Rectal smooth muscle tissue (tissue), 1 donor: ENCODE measurements around the gene PRSS38.

Source experiments
- H3K27ac ChIP-seq: one replicate; pipeline ENCODE4 v1.7.0; 2013; ENCODE audit warnings: low read depth, low read length, inconsistent platforms
- H3K27me3 ChIP-seq: one replicate; pipeline ENCODE4 v1.7.0; 2013; ENCODE audit warnings: low read length; ENCODE audit not compliant: control insufficient read depth, insufficient read depth
- H3K36me3 ChIP-seq: one replicate; pipeline ENCODE4 v1.7.0; 2013; ENCODE audit warnings: low read length; ENCODE audit not compliant: control insufficient read depth, insufficient read depth
- H3K4me1 ChIP-seq: one replicate; pipeline ENCODE4 v1.7.0; 2013; ENCODE audit warnings: low read length; ENCODE audit not compliant: control insufficient read depth, insufficient read depth
- H3K4me3 ChIP-seq: one replicate; pipeline ENCODE4 v1.7.0; 2013; ENCODE audit warnings: low read length
- H3K9ac ChIP-seq: one replicate; pipeline ENCODE4 v1.7.0; 2013; ENCODE audit warnings: low read length

PRSS38 gene

GRCh38 chr1:227781314-227781930 is 34.1 kb upstream of the PRSS38 start:
- Histone ChIP-seq H3K27ac (no peak overlapping the region), H3K36me3 (peaks cover 6% of the 10 kb centered on the region), H3K27me3 (no peaks in the 10 kb centered on the region), H3K4me3 (no peak overlapping the region), H3K4me1 (peaks cover 6% of the 10 kb centered on the region), H3K9ac (no peak overlapping the region)

- peaks cover 5% of the 10 kb centered on the region for H3K36me3 ChIP-seq
- H3K4me1 ChIP-seq: peaks cover 9% of the 10 kb centered on the region
- no peaks in the 10 kb centered on the region for H3K27me3 ChIP-seq
- H3K4me3 ChIP-seq: no peak overlapping the region
- H3K9ac ChIP-seq: no peak overlapping the region
- no peak overlapping the region for H3K27ac ChIP-seq
Measured at GRCh38 chr1:227782226-227782625, 33.2 kb upstream of the PRSS38 start.

- H3K4me1 ChIP-seq: peaks cover 9% of the 10 kb centered on the region
- no peak overlapping the region for H3K9ac ChIP-seq
- no peaks in the 10 kb centered on the region for H3K27me3 ChIP-seq
- peaks cover 5% of the 10 kb centered on the region for H3K36me3 ChIP-seq
- H3K4me3 ChIP-seq: no peak overlapping the region
- H3K27ac ChIP-seq: no peak overlapping the region
Measured at GRCh38 chr1:227785094-227785804, 30.2 kb upstream of the PRSS38 start.

- no peak overlapping the region for H3K27ac ChIP-seq
- H3K27me3 ChIP-seq: no peaks in the 10 kb centered on the region
- H3K36me3 ChIP-seq: no peaks in the 10 kb centered on the region
- no peak overlapping the region for H3K9ac ChIP-seq
- peak overlapping the region; percentile 86 for H3K4me3 ChIP-seq
- H3K4me1 ChIP-seq: peaks cover 9% of the 10 kb centered on the region
Measured at GRCh38 chr1:227785805-227786671, 29.4 kb upstream of the PRSS38 start.

GRCh38 chr1:227786673-227787512 is 28.6 kb upstream of the PRSS38 start:
- Histone ChIP-seq H3K27ac (peak overlapping the region; percentile 85), H3K9ac (peak overlapping the region; percentile 71), H3K4me1 (peaks cover 9% of the 10 kb centered on the region), H3K27me3 (no peaks in the 10 kb centered on the region), H3K4me3 (peak overlapping the region; percentile 86), H3K36me3 (no peaks in the 10 kb centered on the region)

GRCh38 chr1:227787513-227788270 is 27.8 kb upstream of the PRSS38 start:
- no peaks in the 10 kb centered on the region for H3K27me3 ChIP-seq
- peaks cover 9% of the 10 kb centered on the region for H3K4me1 ChIP-seq
- peak overlapping the region; percentile 86 for H3K4me3 ChIP-seq
- H3K27ac ChIP-seq: peak overlapping the region; percentile 85
- no peaks in the 10 kb centered on the region for H3K36me3 ChIP-seq
- peak overlapping the region; percentile 71 for H3K9ac ChIP-seq

GRCh38 chr1:227788271-227789083 is 27.0 kb upstream of the PRSS38 start:
- Histone ChIP-seq H3K9ac (no peak overlapping the region), H3K36me3 (no peaks in the 10 kb centered on the region), H3K27ac (peak overlapping the region; percentile 24), H3K4me3 (peak overlapping the region; percentile 59), H3K27me3 (no peaks in the 10 kb centered on the region), H3K4me1 (peaks cover 9% of the 10 kb centered on the region)

GRCh38 chr1:227789084-227790033 is 26.1 kb upstream of the PRSS38 start:
- H3K36me3 ChIP-seq: no peaks in the 10 kb centered on the region
- no peaks in the 10 kb centered on the region for H3K27me3 ChIP-seq
- peak overlapping the region; percentile 24 for H3K27ac ChIP-seq
- peak overlapping the region; percentile 59 for H3K4me3 ChIP-seq
- H3K9ac ChIP-seq: no peak overlapping the region
- peaks cover 12% of the 10 kb centered on the region for H3K4me1 ChIP-seq

GRCh38 chr1:227790034-227790400 is 25.5 kb upstream of the PRSS38 start:
- H3K27me3 ChIP-seq: no peaks in the 10 kb centered on the region
- no peak overlapping the region for H3K4me3 ChIP-seq
- H3K9ac ChIP-seq: no peak overlapping the region
- no peak overlapping the region for H3K27ac ChIP-seq
- peaks cover 18% of the 10 kb centered on the region for H3K4me1 ChIP-seq
- H3K36me3 ChIP-seq: no peaks in the 10 kb centered on the region

GRCh38 chr1:227790868-227791267 is 24.6 kb upstream of the PRSS38 start:
- H3K4me3 ChIP-seq: no peak overlapping the region
- H3K36me3 ChIP-seq: no peaks in the 10 kb centered on the region
- H3K27ac ChIP-seq: no peak overlapping the region
- no peaks in the 10 kb centered on the region for H3K27me3 ChIP-seq
- peaks cover 18% of the 10 kb centered on the region for H3K4me1 ChIP-seq
- no peak overlapping the region for H3K9ac ChIP-seq
